GM23338 (cell line): ENCODE data around the gene TCP11L1. TPM values are rescaled to one million over a fixed set of nuclear protein-coding genes. Genes with fewer than 3 reads are reported as not detected.
A peak's percentile ranks its signal among the peaks of the same experiment; 100 is the strongest.

Source experiments
- ATAC-seq: fragments of 200-7000 bp; cut with Tn5 transposase; 3 replicates; pipeline ENCODE4 v1.9.1; 2020
- DNase-seq: peaks from one replicate; pipeline ENCODE4 v3.0.0-alpha.2; 2015; ENCODE audit warnings: low spot score
- H2AFZ ChIP-seq: fragments of 200-600 bp; sonication (generic); 2 replicates; pipeline ENCODE4 v1.8.0; 2016; ENCODE audit warnings: antibody characterized with exemption, mild to moderate bottlenecking, moderate library complexity
- H3F3A ChIP-seq: fragments of 200-600 bp; sonication (generic); replicated peaks from 2 replicates; pipeline ENCODE4 v1.8.0; 2017; ENCODE audit warnings: antibody characterized with exemption, mixed run types, low read depth
- H3K27ac ChIP-seq: fragments of 200-600 bp; sonication (generic); 2 replicates; pipeline ENCODE4 v1.6.1; 2016; ENCODE audit warnings: low read depth
- H3K27me3 ChIP-seq: fragments of 200-600 bp; sonication (generic); 2 replicates; pipeline ENCODE4 v1.8.0; 2016; ENCODE audit warnings: mild to moderate bottlenecking, mixed run types, moderate library complexity; ENCODE audit not compliant: insufficient read depth
- H3K36me3 ChIP-seq: fragments of 200-600 bp; sonication (generic); 2 replicates; pipeline ENCODE4 v1.8.0; 2016; ENCODE audit warnings: mild to moderate bottlenecking; ENCODE audit not compliant: insufficient read depth
- H3K4me1 ChIP-seq: fragments of 200-600 bp; sonication (generic); 2 replicates; pipeline ENCODE4 v1.8.0; 2016; ENCODE audit warnings: mild to moderate bottlenecking, moderate library complexity; ENCODE audit not compliant: insufficient read depth
- H3K4me2 ChIP-seq: fragments of 200-600 bp; sonication (generic); 2 replicates; pipeline ENCODE4 v1.7.1; 2017; ENCODE audit warnings: mixed run types
- H3K4me3 ChIP-seq: fragments of 200-600 bp; sonication (generic); 2 replicates; pipeline ENCODE4 v1.6.1; 2016; ENCODE audit warnings: mixed run types
- H3K79me2 ChIP-seq: fragments of 200-600 bp; sonication (generic); replicated peaks from 2 replicates; pipeline ENCODE4 v1.8.0; 2017; ENCODE audit warnings: mild to moderate bottlenecking; ENCODE audit not compliant: insufficient read depth
- H3K9me2 ChIP-seq: fragments of 200-600 bp; sonication (generic); 2 replicates; pipeline ENCODE4 v1.8.0; 2017; ENCODE audit not compliant: insufficient read depth
- H4K20me1 ChIP-seq: fragments of 200-600 bp; sonication (generic); replicated peaks from 2 replicates; pipeline ENCODE4 v1.8.0; 2017; ENCODE audit warnings: mild to moderate bottlenecking; ENCODE audit not compliant: insufficient read depth
- H3K27ac Mint-ChIP-seq: 2 replicates; pipeline ENCODE4 v1.8.0; 2020; ENCODE audit warnings: inconsistent platforms, mild to moderate bottlenecking, moderate library complexity, mixed read lengths
- H3K27me3 Mint-ChIP-seq: 3 replicates; pipeline ENCODE4 v1.8.0; 2022; ENCODE audit warnings: low read depth, mild to moderate bottlenecking, moderate library complexity, mixed read lengths, inconsistent platforms; ENCODE audit not compliant: insufficient read depth, poor library complexity
- H3K36me3 Mint-ChIP-seq: 3 replicates; pipeline ENCODE4 v1.8.0; 2021; ENCODE audit warnings: low read depth, mild to moderate bottlenecking, inconsistent platforms, moderate library complexity, mixed read lengths
- H3K4me1 Mint-ChIP-seq: 3 replicates; pipeline ENCODE4 v1.8.0; 2020; ENCODE audit warnings: mild to moderate bottlenecking, inconsistent platforms, mixed read lengths
- H3K4me3 Mint-ChIP-seq: 3 replicates; pipeline ENCODE4 v1.8.0; 2021; ENCODE audit warnings: moderate library complexity, mild to moderate bottlenecking, inconsistent platforms, mixed read lengths
- H3K9me3 Mint-ChIP-seq: 3 replicates; pipeline ENCODE4 v1.8.0; 2020; ENCODE audit warnings: moderate library complexity, mild to moderate bottlenecking, inconsistent platforms, mixed read lengths
- CREB1 ChIP-seq: fragments of 250-450 bp; sonication (Bioruptor Pico); IDR thresholded peaks from 2 replicates; pipeline ENCODE4 v1.5.0; 2020; ENCODE audit warnings: low read depth, mild to moderate bottlenecking, moderate library complexity
- EZH2phosphoT487 ChIP-seq: fragments of 200-600 bp; sonication (generic); IDR thresholded peaks from one replicate; pipeline ENCODE4 v1.8.1; 2018; ENCODE audit warnings: antibody characterized with exemption; ENCODE audit not compliant: unreplicated experiment
- JUNB ChIP-seq: IDR thresholded peaks from one replicate; pipeline ENCODE4 v1.6.1; 2016; ENCODE audit warnings: antibody characterized with exemption; ENCODE audit not compliant: unreplicated experiment
- NANOG ChIP-seq: IDR thresholded peaks from 2 replicates; pipeline ENCODE4 v1.6.1; 2016; ENCODE audit warnings: antibody characterized with exemption, borderline replicate concordance
- POLR2AphosphoS5 ChIP-seq: IDR thresholded peaks from 2 replicates; pipeline ENCODE4 v1.6.1; 2016; ENCODE audit warnings: antibody characterized with exemption, low read depth
- ZNF114 ChIP-seq: fragments of 250-450 bp; sonication (Bioruptor Pico); IDR thresholded peaks from 2 replicates; pipeline ENCODE4 v1.5.0; 2020; ENCODE audit warnings: mild to moderate bottlenecking, moderate library complexity
- polyA plus RNA-seq: library from polyadenylated mRNA; unstranded; fragments of >200 nt; fragmentation: Nextera tagmentation; extraction: Ambion mirVana; gene quantifications from 2 replicates; pipeline ENCODE4 v1.2.1, GENCODE V29; 2016
- total RNA-seq: library from RNA; depleted of rRNA; stranded (reverse); fragments of >200 nt; shearing (Covaris generic); gene quantifications from 2 replicates; pipeline ENCODE4 v1.2.3, GENCODE V29; 2014
- TF ChIP-seq, protein P1 (sequence below): IDR thresholded peaks from 2 replicates; pipeline ENCODE4 v1.6.1; 2016; ENCODE audit warnings: antibody characterized with exemption
- TF ChIP-seq, protein P2 (sequence below): fragments of 250-450 bp; sonication (Bioruptor Pico); IDR thresholded peaks from 2 replicates; pipeline ENCODE4 v1.5.0; 2020; ENCODE audit warnings: mild to moderate bottlenecking, moderate library complexity

Gene TCP11L1
- total and polyA plus RNA-seq, 2 experiments from 2014 or later, result 5.0 to 39.0 TPM

DNA sequence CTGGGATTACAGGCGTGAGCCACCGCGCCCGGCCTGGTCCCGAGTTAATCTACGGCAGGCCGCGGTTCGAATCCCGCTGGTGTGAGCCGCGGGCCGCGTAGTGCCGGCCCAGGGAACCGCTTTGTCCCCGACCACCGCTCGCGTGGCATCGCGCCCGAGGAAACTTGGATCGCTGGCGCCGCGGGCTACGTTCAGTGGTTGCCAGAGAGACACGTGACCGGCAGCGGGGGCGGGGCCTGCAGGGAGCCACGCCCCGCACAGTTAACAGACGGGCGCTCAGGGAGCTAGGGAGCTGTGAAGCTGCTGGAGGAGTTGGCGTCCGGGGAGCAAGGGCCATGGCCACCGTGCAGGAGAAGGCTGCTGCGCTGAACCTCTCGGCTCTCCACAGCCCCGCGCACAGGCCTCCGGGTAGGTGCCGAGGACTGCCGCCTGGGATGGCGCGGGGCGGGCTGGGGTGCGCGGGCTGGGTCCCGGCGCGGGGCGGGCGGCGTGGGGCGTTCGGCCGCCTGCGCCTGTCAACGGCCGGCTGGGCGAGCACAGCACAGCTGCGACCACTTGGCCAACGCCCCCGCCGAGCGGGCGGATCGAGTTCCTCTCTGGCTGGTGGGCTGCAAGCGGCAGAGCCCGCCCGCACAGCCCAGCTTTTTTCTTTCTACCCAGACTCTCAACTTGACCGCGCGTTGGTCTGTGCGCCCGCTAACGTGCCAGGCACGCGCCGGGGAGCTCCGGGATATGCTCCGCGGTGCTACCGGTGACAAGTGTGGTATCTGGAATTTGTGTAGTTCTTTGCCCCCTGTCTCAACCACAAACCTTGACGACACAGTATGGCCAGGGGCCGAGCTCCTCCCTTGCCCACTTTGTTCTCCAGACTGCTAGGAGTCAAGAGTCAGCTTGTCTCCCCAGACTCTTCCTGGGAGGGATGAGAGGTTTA lies 23.5 kb upstream of the TCP11L1 start, which contains the start of gene DEPDC7:
Gene DEPDC7, plus strand, starts transcription at position 258 of the 931 bp plus-strand sequence. Its CDS starts 78 bp downstream, at position 336.
- Histone ChIP-seq H3K4me2 (peak within 1 kb of the TSS; percentile 95), H4K20me1 (no peaks in the 10 kb centered on the region), H3F3A (peaks cover 4% of the 10 kb centered on the region; the same call in 1 of the 2 replicates), H3K36me3 (no peaks in the 10 kb centered on the region), H2AFZ (peak within 1 kb of the TSS; percentile 83), H3K4me1 (peaks cover 16% of the 10 kb centered on the region), H3K27ac (no peak within 1 kb of the TSS), H3K4me3 (peak within 1 kb of the TSS; percentile 77), H3K9me2 (no peaks in the 10 kb centered on the region), H3K79me2 (no peaks in the 10 kb centered on the region), H3K27me3 (peaks cover 11% of the 10 kb centered on the region)
- Mint-ChIP-seq H3K9me3 (no peaks in the 10 kb centered on the region), H3K4me1 (peaks cover 17% of the 10 kb centered on the region; the same call in 2 of the 3 replicates), H3K4me3 (peak within 1 kb of the TSS; percentile 79), H3K36me3 (no peaks in the 10 kb centered on the region), H3K27me3 (peaks cover 16% of the 10 kb centered on the region), H3K27ac (no peak within 1 kb of the TSS)
- DNase-seq, result peak; percentile 97
- no peak for TF ChIP-seq ZNF114
- no peak for TF ChIP-seq EZH2phosphoT487
- TF ChIP-seq, protein P1, sequence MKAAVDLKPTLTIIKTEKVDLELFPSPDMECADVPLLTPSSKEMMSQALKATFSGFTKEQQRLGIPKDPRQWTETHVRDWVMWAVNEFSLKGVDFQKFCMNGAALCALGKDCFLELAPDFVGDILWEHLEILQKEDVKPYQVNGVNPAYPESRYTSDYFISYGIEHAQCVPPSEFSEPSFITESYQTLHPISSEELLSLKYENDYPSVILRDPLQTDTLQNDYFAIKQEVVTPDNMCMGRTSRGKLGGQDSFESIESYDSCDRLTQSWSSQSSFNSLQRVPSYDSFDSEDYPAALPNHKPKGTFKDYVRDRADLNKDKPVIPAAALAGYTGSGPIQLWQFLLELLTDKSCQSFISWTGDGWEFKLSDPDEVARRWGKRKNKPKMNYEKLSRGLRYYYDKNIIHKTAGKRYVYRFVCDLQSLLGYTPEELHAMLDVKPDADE, result no peak
- TF ChIP-seq JUNB, result no peak
- TF ChIP-seq POLR2AphosphoS5, result peak; percentile 88
- TF ChIP-seq NANOG, result no peak
- TF ChIP-seq CREB1 (CRISPR knock-in tag), result peak; percentile 27; the same call in 1 of the 2 replicates
- peak; percentile 90 for ATAC-seq

DNA sequence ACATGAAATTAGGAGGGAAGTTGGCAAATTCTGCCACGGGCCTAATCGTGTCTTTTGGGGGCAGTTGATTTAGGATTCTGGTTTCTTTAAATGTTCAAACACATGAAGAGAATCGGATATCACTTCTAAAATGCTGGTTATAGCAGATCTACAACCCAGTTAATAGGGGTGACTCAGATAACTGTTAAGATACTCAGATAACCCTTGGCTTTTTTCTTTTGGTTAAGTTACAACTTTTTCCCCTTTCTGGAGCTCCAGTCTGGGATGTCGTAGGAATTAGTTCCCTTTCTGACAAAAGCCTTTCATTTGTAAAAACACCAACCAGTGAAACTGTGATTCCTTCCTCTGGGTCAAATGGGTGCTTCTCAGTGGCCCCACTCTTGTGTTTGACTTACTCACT lies 22.7 kb upstream of the TCP11L1 start:
- no peak for TF ChIP-seq POLR2AphosphoS5
- no peaks in the 10 kb centered on the region for H3K79me2 ChIP-seq
- H3K4me2 ChIP-seq, result peak overlapping the region; percentile 95
- H3K36me3 ChIP-seq, result no peaks in the 10 kb centered on the region
- peak overlapping the region; percentile 79 for H3K4me3 Mint-ChIP-seq
- H2AFZ ChIP-seq, result peak overlapping the region; percentile 83
- no peaks in the 10 kb centered on the region for H3K9me3 Mint-ChIP-seq
- peak overlapping the region; percentile 77 for H3K4me3 ChIP-seq
- DNase-seq, result no peak
- no peaks in the 10 kb centered on the region for H3K9me2 ChIP-seq
- H3K4me1 ChIP-seq, result peaks cover 16% of the 10 kb centered on the region
- H3K27ac Mint-ChIP-seq, result no peak overlapping the region
- H3F3A ChIP-seq, result peaks cover 4% of the 10 kb centered on the region; the same call in 1 of the 2 replicates
- peaks cover 17% of the 10 kb centered on the region; the same call in 2 of the 3 replicates for H3K4me1 Mint-ChIP-seq
- peaks cover 16% of the 10 kb centered on the region for H3K27me3 Mint-ChIP-seq
- no peak overlapping the region for H3K27ac ChIP-seq
- H3K27me3 ChIP-seq, result peaks cover 11% of the 10 kb centered on the region
- no peaks in the 10 kb centered on the region for H4K20me1 ChIP-seq
- ATAC-seq, result no peak
- H3K36me3 Mint-ChIP-seq, result no peaks in the 10 kb centered on the region

DNA sequence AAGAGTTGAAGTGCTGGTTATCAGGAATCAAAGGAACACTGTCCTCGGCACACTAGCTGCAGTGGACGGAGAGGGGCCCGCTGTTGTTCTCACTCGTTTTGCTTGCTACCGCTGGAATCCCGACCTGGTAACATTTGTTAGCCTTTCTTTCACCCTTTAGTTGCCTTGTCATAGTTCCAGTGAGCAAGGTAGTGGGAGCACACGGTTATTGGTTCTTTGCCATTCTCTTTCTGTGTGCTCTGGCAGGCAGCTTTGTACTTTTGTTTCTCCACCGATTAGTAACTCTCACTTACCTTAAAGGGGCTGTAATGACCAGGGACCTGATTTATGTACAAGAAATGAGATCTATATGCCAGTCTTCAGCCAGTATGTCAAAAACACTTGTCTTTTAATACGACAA lies 21.9 kb upstream of the TCP11L1 start:
- H3K4me3 ChIP-seq, result peak overlapping the region; percentile 77; the same call in 1 of the 2 replicates
- H4K20me1 ChIP-seq, result no peaks in the 10 kb centered on the region
- H3F3A ChIP-seq, result peaks cover 4% of the 10 kb centered on the region; the same call in 1 of the 2 replicates
- peak; percentile 28 for DNase-seq
- H3K27ac ChIP-seq, result no peak overlapping the region
- H3K9me3 Mint-ChIP-seq, result no peaks in the 10 kb centered on the region
- no peak overlapping the region for H3K27ac Mint-ChIP-seq
- H2AFZ ChIP-seq, result no peak overlapping the region
- H3K4me2 ChIP-seq, result peak overlapping the region; percentile 95
- H3K27me3 Mint-ChIP-seq, result peaks cover 16% of the 10 kb centered on the region
- H3K36me3 ChIP-seq, result no peaks in the 10 kb centered on the region
- H3K9me2 ChIP-seq, result no peaks in the 10 kb centered on the region
- peaks cover 17% of the 10 kb centered on the region; the same call in 2 of the 3 replicates for H3K4me1 Mint-ChIP-seq
- H3K79me2 ChIP-seq, result no peaks in the 10 kb centered on the region
- no peak for ATAC-seq
- peaks cover 16% of the 10 kb centered on the region for H3K4me1 ChIP-seq
- peaks cover 11% of the 10 kb centered on the region for H3K27me3 ChIP-seq
- H3K36me3 Mint-ChIP-seq, result no peaks in the 10 kb centered on the region
- H3K4me3 Mint-ChIP-seq, result peak overlapping the region; percentile 79; the same call in 2 of the 3 replicates
- TF ChIP-seq CREB1 (CRISPR knock-in tag), result no peak
- TF ChIP-seq, protein P2, sequence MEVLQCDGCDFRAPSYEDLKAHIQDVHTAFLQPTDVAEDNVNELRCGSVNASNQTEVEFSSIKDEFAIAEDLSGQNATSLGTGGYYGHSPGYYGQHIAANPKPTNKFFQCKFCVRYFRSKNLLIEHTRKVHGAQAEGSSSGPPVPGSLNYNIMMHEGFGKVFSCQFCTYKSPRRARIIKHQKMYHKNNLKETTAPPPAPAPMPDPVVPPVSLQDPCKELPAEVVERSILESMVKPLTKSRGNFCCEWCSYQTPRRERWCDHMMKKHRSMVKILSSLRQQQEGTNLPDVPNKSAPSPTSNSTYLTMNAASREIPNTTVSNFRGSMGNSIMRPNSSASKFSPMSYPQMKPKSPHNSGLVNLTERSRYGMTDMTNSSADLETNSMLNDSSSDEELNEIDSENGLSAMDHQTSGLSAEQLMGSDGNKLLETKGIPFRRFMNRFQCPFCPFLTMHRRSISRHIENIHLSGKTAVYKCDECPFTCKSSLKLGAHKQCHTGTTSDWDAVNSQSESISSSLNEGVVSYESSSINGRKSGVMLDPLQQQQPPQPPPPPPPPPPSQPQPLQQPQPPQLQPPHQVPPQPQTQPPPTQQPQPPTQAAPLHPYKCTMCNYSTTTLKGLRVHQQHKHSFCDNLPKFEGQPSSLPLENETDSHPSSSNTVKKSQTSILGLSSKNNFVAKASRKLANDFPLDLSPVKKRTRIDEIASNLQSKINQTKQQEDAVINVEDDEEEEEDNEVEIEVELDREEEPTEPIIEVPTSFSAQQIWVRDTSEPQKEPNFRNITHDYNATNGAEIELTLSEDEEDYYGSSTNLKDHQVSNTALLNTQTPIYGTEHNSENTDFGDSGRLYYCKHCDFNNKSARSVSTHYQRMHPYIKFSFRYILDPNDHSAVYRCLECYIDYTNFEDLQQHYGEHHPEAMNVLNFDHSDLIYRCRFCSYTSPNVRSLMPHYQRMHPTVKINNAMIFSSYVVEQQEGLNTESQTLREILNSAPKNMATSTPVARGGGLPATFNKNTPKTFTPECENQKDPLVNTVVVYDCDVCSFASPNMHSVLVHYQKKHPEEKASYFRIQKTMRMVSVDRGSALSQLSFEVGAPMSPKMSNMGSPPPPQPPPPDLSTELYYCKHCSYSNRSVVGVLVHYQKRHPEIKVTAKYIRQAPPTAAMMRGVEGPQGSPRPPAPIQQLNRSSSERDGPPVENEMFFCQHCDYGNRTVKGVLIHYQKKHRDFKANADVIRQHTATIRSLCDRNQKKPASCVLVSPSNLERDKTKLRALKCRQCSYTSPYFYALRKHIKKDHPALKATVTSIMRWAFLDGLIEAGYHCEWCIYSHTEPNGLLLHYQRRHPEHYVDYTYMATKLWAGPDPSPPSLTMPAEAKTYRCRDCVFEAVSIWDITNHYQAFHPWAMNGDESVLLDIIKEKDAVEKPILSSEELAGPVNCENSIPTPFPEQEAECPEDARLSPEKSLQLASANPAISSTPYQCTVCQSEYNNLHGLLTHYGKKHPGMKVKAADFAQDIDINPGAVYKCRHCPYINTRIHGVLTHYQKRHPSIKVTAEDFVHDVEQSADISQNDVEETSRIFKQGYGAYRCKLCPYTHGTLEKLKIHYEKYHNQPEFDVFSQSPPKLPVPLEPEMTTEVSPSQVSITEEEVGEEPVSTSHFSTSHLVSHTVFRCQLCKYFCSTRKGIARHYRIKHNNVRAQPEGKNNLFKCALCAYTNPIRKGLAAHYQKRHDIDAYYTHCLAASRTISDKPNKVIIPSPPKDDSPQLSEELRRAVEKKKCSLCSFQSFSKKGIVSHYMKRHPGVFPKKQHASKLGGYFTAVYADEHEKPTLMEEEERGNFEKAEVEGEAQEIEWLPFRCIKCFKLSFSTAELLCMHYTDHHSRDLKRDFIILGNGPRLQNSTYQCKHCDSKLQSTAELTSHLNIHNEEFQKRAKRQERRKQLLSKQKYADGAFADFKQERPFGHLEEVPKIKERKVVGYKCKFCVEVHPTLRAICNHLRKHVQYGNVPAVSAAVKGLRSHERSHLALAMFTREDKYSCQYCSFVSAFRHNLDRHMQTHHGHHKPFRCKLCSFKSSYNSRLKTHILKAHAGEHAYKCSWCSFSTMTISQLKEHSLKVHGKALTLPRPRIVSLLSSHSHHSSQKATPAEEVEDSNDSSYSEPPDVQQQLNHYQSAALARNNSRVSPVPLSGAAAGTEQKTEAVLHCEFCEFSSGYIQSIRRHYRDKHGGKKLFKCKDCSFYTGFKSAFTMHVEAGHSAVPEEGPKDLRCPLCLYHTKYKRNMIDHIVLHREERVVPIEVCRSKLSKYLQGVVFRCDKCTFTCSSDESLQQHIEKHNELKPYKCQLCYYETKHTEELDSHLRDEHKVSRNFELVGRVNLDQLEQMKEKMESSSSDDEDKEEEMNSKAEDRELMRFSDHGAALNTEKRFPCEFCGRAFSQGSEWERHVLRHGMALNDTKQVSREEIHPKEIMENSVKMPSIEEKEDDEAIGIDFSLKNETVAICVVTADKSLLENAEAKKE (CRISPR knock-in tag), result no peak
